Measurements from ENCODE around the gene UNC5B.

DNA sequence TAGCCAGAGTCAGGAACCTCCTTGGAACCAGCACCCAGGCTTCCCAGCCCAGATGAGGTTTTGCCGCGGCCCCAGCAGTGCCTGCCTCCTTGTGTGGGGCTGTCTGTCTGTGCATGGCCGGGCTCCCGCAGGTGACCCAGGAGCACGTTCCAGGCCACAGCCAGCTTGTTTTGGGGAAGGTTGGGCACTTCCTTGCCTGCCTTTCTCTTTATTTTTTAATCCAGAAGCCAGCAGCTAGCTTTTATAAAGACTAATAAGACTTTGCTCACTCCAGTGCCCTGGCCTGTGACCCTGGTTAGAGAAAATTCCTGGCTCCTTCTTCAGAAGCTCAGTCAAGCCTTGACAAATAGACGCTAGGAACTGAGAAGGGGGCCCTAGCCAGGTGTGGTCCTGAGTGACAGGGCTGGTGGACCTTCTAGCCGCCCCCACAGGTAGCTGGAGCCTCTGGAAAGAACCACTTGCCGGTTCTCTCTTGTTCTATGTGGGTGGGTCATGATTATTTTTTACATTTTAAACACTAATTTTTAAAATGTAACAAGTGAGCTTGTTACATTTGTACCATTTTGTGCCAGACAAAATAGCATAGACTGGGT lies 107.5 kb downstream of the UNC5B start:
- TF ChIP-seq, protein P1, sequence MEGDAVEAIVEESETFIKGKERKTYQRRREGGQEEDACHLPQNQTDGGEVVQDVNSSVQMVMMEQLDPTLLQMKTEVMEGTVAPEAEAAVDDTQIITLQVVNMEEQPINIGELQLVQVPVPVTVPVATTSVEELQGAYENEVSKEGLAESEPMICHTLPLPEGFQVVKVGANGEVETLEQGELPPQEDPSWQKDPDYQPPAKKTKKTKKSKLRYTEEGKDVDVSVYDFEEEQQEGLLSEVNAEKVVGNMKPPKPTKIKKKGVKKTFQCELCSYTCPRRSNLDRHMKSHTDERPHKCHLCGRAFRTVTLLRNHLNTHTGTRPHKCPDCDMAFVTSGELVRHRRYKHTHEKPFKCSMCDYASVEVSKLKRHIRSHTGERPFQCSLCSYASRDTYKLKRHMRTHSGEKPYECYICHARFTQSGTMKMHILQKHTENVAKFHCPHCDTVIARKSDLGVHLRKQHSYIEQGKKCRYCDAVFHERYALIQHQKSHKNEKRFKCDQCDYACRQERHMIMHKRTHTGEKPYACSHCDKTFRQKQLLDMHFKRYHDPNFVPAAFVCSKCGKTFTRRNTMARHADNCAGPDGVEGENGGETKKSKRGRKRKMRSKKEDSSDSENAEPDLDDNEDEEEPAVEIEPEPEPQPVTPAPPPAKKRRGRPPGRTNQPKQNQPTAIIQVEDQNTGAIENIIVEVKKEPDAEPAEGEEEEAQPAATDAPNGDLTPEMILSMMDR (IDR thresholded peaks at IDR 0.05), result no peak
- TF ChIP-seq EP300 (IDR thresholded peaks at IDR 0.05) (no peak), POLR2AphosphoS5 (IDR thresholded peaks at IDR 0.05) (no peak), POLR2A (IDR thresholded peaks at IDR 0.05) (no peak)

Data from gastroesophageal sphincter (tissue), 3 donors.